Measurements from ENCODE around the gene DAPK1.
A peak's percentile ranks its signal among the peaks of the same experiment; 100 is the strongest.

The DAPK1 gene

DNA sequence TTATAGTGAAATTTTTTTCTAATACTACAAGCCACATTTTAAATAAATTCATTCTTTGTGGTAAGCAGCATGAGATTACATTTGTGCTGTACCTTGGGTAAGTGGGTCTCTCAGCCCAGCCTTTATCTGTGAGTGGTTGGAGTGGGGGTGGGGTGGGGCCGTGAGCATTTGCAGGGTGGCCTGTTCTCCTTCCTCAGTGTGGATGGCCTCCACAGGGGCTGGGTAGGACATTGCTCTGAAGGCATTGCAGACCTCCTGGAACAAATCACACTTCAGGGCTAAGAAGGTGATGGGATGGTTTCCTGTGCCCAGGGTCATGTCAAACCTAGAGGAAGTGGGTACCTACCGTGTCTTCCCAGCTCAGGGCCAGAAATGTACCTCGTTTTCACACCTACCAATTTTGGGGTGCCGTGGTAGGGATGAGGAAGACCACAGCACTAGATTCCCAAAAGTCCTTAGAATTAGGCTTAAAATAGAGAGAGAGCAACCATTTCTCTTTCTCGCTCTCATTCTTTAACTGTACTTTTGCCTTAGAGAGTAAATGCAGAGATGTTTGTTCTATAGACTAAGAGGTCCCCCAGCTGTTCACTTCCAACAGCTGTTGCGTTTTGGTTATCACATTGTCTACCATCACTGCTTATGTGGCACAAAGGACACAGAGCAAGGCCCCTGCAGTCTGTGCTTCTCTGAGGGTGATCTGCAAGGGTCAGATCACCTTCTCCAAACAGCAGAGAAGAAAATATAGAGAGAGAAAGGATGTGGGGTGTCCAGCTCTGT lies 144.9 kb downstream of the DAPK1 start:
- no peak overlapping the region for H3K4me3 ChIP-seq (replicated peaks in 1 of 2; ENCODE audit: low read depth in 2 of 2, low read length in 2 of 2)
- DNase-seq (ENCODE audit: low read depth in 2 of 2): peak in 1 of 2 donors; percentile 11
- no peak for TF ChIP-seq CTCF (IDR thresholded peaks at IDR 0.05; ENCODE audit: low read depth, low read length)

DNA sequence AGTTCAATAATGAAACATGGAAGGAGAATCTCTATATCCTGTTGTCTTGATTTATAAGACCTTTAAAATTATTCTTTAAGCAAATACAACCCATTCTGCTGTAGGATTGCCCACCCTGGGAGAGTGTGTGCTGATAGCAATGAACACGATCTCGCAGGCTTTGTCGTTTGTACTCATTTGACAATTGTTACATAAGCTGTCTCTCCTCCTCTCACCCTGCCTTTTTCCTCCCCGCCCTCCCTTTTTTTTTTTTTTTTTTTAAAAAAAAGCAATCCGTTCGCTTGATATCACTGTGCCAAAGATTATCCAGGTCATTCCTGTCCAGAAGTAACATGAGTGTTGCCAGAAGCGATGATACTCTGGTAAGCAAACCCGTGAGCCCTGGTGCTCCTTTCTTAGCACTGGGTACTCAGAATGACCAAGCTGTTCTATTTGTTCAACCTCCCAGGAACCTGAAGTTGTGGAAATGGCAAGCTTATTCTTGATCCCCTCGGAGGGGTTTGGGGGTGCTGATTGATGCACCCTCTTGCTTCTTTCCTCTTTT lies 145.5 kb downstream of the DAPK1 start:
- DNase-seq (ENCODE audit: low read depth in 2 of 2): no peak
- no peak for TF ChIP-seq CTCF (IDR thresholded peaks at IDR 0.05; ENCODE audit: low read depth, low read length)
- no peak overlapping the region for H3K4me3 ChIP-seq (replicated peaks in 1 of 2; ENCODE audit: low read depth in 2 of 2, low read length in 2 of 2)

DNA sequence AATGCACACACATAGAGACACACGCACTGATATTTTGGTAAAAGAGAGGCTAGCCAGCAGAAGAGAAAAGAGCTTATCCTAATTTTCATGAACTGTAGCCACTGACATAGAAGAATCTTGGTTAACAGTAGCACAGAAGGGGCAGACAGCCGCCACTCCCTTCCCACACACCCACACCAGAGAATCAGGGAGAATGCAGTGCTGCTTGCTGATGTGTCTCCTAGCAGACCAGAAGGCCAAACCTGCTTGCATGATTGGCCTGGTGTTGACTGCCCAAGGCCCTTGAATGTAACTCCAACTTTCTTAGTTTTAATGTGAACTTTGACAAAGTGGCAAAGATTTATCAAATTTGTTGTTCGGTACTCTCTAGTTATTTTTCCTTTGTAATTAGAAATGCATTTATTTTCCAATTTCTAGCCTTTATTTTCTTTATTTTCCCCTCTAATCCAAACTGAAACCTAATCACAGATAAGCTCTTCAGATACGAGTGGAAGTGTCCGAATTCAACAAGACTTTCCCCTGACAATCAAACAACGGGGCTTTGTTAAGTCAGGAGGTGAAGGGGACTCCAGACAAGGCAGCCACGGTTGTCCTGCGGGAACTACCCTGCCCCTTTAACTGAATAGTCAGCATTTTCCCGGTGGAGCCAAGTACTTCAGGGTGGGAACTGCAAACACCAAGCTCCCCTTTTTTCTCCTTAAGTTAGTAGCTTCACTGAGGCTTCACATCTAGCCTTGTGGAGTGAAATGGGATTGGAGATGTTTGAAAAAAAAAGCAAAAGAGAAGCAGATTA lies 146.3 kb downstream of the DAPK1 start:
- no peak for TF ChIP-seq CTCF (IDR thresholded peaks at IDR 0.05; ENCODE audit: low read depth, low read length)
- DNase-seq (ENCODE audit: low read depth in 2 of 2): no peak
- no peak overlapping the region for H3K4me3 ChIP-seq (replicated peaks in 1 of 2; ENCODE audit: low read depth in 2 of 2, low read length in 2 of 2)

- H3K4me3 ChIP-seq (replicated peaks in 1 of 2; ENCODE audit: low read depth in 2 of 2, low read length in 2 of 2): no peak overlapping the region
- no peak for DNase-seq (ENCODE audit: low read depth in 2 of 2)
- TF ChIP-seq CTCF (IDR thresholded peaks at IDR 0.05; ENCODE audit: low read depth, low read length): no peak
Observed at GRCh38 chr9:87644659-87645058, 147.0 kb downstream of the DAPK1 start.

GRCh38 chr9:87646546-87646945 lies 148.9 kb downstream of the DAPK1 start:
- TF ChIP-seq CTCF (IDR thresholded peaks at IDR 0.05; ENCODE audit: low read depth, low read length): no peak
- DNase-seq (ENCODE audit: low read depth in 2 of 2): no peak
- H3K4me3 ChIP-seq (replicated peaks in 1 of 2; ENCODE audit: low read depth in 2 of 2, low read length in 2 of 2): no peak overlapping the region

- DNase-seq (ENCODE audit: low read depth in 2 of 2): no peak
- no peak overlapping the region for H3K4me3 ChIP-seq (replicated peaks in 1 of 2; ENCODE audit: low read depth in 2 of 2, low read length in 2 of 2)
- no peak for TF ChIP-seq CTCF (IDR thresholded peaks at IDR 0.05; ENCODE audit: low read depth, low read length)
Observed at GRCh38 chr9:87647114-87647513, 149.4 kb downstream of the DAPK1 start.
